ENCODE measurements around the gene ITGA11. TPM values are rescaled to one million over a fixed set of nuclear protein-coding genes. Genes with fewer than 3 reads are reported as not detected.

Gene ITGA11
- total RNA-seq, 2 donors from 2014 or later, result 12.6 to 35.4 TPM

GRCh38 chr15:68362537-68363126 is 69.3 kb downstream of the ITGA11 start:
- H3K27me3 ChIP-seq, result no peaks in the 10 kb centered on the region
- no peak overlapping the region for H3K27ac ChIP-seq
- H3K4me1 ChIP-seq, result peaks cover 0 to 69% of the 10 kb centered on the region in 2 donors
- H3K36me3 ChIP-seq, result no peaks in the 10 kb centered on the region
- H3K4me3 ChIP-seq, result no peak overlapping the region
- TF ChIP-seq CTCF (IDR thresholded peaks at IDR 0.05), result no peak
- DNase-seq (ENCODE audit: low spot score), result no peak
- H3K9me3 ChIP-seq, result no peaks in the 10 kb centered on the region

- Histone ChIP-seq H3K27ac (no peak overlapping the region), H3K4me3 (no peak overlapping the region), H3K27me3 (no peaks in the 10 kb centered on the region), H3K36me3 (peaks cover 11% of the 10 kb centered on the region), H3K9me3 (peaks cover 0 to 9% of the 10 kb centered on the region in 2 donors), H3K4me1 (peaks cover 0 to 50% of the 10 kb centered on the region in 2 donors)
- TF ChIP-seq CTCF (IDR thresholded peaks at IDR 0.05), result no peak
- DNase-seq (ENCODE audit: low spot score), result no peak
Observed at GRCh38 chr15:68360721-68361120, 71.2 kb downstream of the ITGA11 start.

- DNase-seq (ENCODE audit: low spot score), result no peak
- H3K9me3 ChIP-seq, result peaks cover 0 to 9% of the 10 kb centered on the region in 2 donors
- no peak overlapping the region for H3K27ac ChIP-seq
- peaks cover 11% of the 10 kb centered on the region for H3K36me3 ChIP-seq
- H3K4me3 ChIP-seq, result no peak overlapping the region
- no peak for TF ChIP-seq CTCF (IDR thresholded peaks at IDR 0.05)
- H3K27me3 ChIP-seq, result no peaks in the 10 kb centered on the region
- peaks cover 0 to 34% of the 10 kb centered on the region in 2 donors for H3K4me1 ChIP-seq
Observed at GRCh38 chr15:68356778-68357177, 75.2 kb downstream of the ITGA11 start.

DNA sequence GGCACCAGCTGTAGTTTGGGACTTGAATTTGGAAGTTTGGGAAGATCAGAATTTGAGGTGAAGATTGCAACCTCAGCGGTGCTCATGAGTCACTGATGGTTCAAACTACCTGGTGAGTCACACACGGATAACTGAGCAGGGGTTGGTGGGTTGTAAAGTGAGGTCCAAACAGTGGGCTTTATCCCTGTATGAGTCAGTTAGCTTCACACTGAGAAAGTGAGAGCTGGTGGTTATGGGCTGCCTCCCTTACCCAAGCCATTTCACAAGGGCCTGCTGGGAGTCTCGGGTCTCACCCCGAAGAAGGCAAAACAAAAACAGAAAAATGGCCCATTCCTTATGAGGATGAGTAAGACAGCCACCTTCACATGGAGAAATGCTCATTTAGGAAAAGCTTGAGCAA is 77.0 kb downstream of the ITGA11 start:
- Histone ChIP-seq H3K27me3 (no peaks in the 10 kb centered on the region), H3K36me3 (peaks cover 23% of the 10 kb centered on the region), H3K4me1 (peaks cover 0 to 15% of the 10 kb centered on the region in 2 donors), H3K27ac (no peak overlapping the region), H3K4me3 (no peak overlapping the region), H3K9me3 (peaks cover 0 to 9% of the 10 kb centered on the region in 2 donors)
- no peak for TF ChIP-seq CTCF (IDR thresholded peaks at IDR 0.05)
- no peak for DNase-seq (ENCODE audit: low spot score)

DNA sequence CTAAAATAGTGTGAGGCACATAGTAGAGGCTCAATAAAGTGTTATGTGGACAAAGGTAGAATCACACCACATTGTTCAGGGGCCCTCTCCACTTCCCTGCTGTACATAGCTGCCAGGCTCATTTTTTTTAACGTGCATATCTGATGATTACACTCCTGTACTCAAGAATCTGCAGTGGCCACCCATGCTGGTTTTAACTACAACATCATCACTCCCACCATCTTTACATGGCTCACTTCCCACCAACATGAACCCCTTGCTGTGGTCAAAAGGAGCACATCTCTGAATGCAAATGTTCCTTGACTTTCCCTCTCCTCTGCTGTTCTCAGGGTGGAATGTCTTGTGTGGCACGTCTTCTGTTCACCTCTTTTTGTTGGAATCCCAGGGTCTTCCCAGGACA is 77.7 kb downstream of the ITGA11 start:
- no peak overlapping the region for H3K4me3 ChIP-seq
- peak overlapping the region in 1 of 2 donors; percentile 81 for H3K27ac ChIP-seq
- H3K9me3 ChIP-seq, result peaks cover 0 to 9% of the 10 kb centered on the region in 2 donors
- no peaks in the 10 kb centered on the region for H3K27me3 ChIP-seq
- DNase-seq (ENCODE audit: low spot score), result no peak
- peaks cover 0 to 15% of the 10 kb centered on the region in 2 donors for H3K4me1 ChIP-seq
- TF ChIP-seq CTCF (IDR thresholded peaks at IDR 0.05), result no peak
- H3K36me3 ChIP-seq, result peaks cover 28% of the 10 kb centered on the region

Measured in right atrium auricular region (tissue), 2 donors.